Measurements from ENCODE around the gene BCKDHA.
A peak's percentile ranks its signal among the peaks of the same experiment; 100 is the strongest.

DNA sequence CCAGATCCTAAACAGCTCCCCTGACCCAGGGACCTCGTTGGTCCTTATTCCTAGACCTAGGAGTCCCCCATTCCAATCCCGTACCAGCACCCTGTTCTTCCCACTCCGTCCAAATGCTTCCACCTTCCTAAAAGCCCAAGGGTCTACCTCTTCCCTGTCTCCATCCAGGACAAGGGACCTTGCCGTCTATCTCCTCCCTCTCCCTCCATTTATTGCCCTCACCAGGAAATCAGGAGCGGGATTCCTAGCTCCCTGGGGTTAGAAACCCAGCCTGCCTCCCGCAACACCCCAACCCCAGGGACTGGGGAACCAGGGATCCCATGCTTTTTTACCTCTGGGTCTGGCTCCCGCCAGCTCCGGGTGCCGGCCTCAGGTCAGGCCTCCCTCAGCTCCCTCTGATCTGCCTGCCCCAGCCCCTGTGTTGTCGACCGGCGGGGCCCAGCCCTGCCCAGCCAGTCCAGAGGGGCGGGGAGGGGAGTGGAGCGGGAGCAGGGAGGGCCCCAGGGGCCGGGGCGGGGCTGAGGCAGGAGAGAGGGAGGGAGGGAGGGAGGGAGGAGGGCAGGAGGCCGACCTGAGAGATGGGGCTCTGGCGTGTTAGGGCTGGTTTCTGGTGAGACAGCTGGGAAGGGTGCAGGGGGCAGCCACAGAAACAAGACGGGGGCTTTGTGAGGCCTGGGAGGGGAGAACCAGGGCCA, 29.5 kb downstream of the BCKDHA start, which contains the start of gene B3GNT8:
- TF ChIP-seq POLR2AphosphoS5 (IDR thresholded peaks at IDR 0.05), result peak; percentile 76 to 89
- TF ChIP-seq, protein P1, sequence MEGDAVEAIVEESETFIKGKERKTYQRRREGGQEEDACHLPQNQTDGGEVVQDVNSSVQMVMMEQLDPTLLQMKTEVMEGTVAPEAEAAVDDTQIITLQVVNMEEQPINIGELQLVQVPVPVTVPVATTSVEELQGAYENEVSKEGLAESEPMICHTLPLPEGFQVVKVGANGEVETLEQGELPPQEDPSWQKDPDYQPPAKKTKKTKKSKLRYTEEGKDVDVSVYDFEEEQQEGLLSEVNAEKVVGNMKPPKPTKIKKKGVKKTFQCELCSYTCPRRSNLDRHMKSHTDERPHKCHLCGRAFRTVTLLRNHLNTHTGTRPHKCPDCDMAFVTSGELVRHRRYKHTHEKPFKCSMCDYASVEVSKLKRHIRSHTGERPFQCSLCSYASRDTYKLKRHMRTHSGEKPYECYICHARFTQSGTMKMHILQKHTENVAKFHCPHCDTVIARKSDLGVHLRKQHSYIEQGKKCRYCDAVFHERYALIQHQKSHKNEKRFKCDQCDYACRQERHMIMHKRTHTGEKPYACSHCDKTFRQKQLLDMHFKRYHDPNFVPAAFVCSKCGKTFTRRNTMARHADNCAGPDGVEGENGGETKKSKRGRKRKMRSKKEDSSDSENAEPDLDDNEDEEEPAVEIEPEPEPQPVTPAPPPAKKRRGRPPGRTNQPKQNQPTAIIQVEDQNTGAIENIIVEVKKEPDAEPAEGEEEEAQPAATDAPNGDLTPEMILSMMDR (IDR thresholded peaks at IDR 0.05), result no peak

Data from esophagus muscularis mucosa (tissue), 3 donors.